ENCODE data around the gene AIRE.
A peak's percentile ranks its signal among the peaks of the same experiment; 100 is the strongest.
"Not testable (repeated sequence)": the region's sequence is repeated elsewhere in the genome, so short reads cannot be mapped to it uniquely, and the experiment has no call there.

The AIRE gene

GRCh38 chr21:44285138-44285992 lies at the start of gene AIRE:
Gene AIRE (plus strand): TSS chr21:44285876. CDS start chr21:44286007, 131 bp downstream.
- DNase-seq: no peak

GRCh38 chr21:44240353-44240752 lies 45.3 kb upstream of the AIRE start:
- not testable (repeated sequence) for DNase-seq

GRCh38 chr21:44240842-44241241 lies 44.8 kb upstream of the AIRE start, which contains the start of gene ICOSLG:
Gene ICOSLG (minus strand): TSS chr21:44240943. CDS start chr21:44240817, 126 bp downstream.
- DNase-seq: not testable (repeated sequence)

GRCh38 chr21:44241281-44241680 lies 44.4 kb upstream of the AIRE start:
- DNase-seq: not testable (repeated sequence)

- not testable (repeated sequence) for DNase-seq
These were observed 41.7 kb upstream of the AIRE start for GRCh38 chr21:44243980-44244379.

DNA sequence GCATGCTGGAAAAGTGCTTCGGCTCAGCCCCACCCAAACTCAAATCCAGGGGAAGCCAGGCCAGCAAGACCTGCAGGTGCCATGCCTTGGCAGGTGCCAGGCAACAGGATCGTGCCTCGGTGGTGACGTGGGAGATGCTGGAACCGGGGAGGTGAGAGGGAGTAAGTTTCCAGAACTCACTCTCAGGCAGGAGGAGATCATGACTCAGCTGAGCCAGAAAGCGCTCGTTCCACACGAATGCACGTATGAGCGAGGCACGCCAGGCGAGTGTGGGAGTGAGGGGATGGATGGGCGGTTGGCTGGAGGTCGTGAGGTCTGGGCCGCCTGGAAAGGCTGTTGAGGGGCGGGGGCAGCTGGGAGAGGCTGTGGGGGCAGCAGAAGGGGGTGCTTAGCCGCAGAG lies 37.8 kb upstream of the AIRE start:
- DNase-seq: not testable (repeated sequence)

DNA sequence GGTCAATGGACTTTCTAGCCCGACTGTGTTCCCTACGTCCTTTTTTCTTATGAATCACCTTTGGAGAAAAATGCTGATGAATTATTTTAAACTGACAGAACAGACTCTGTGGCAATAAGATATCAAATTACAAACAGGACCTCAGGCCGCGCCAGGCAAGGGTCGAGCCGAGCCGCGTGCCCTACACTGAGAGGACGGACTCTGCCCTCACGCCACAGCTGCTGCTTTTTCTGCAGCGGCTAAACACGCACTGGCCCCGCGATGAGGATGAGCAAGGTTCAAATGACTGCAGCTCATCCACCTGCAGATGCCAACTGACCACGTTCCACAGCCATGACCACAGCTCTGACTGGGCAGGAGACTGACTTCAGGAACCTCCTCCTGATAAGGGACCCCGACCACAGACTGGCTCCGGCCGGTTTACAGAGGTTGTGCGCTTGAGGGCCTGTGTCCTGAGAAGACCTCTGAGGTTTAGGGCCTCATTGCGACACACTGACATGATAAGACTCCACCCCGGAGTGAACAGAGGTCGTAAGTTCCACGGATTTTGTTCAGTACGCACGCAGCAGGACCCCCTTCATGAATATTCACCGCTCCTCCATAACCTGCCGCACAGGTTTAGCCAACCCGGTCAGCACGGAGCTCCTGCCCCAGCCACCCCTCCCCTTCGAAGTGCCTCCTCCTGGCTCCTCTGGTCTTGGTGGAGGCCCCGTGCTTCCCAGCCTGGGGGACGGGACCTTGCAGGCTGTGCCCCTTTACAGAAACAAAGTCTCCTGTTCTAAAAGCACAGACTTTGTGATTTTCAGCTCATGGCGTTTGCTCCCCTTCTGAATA lies 36.3 kb upstream of the AIRE start:
- DNase-seq: not testable (repeated sequence)

GRCh38 chr21:44253832-44254710 lies 31.6 kb upstream of the AIRE start:
- DNase-seq: peak; percentile 55

DNA sequence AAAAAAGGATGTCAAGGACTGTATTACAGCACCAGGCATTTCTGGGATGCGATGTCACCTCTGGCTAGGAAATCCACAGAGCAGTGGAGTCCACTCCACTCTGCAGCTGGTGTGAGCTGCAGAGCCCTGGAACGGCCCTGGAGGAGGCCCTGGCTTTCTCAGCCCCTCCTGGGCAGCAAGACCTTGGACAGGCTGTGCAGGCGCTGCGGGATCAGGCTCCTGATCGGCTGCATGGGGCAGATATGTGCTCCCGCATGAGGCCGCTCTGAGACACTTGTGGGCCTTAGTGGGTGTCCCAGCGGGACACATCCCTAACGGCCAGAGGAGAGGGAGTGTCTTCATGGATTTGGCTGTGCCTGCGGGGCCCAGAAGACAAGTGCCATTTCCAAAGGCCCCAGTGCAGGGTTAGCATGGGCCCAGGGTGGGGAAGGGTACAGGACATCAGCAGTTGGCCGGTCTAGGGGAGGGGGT lies 30.1 kb upstream of the AIRE start:
- DNase-seq: peak; percentile 47

DNA sequence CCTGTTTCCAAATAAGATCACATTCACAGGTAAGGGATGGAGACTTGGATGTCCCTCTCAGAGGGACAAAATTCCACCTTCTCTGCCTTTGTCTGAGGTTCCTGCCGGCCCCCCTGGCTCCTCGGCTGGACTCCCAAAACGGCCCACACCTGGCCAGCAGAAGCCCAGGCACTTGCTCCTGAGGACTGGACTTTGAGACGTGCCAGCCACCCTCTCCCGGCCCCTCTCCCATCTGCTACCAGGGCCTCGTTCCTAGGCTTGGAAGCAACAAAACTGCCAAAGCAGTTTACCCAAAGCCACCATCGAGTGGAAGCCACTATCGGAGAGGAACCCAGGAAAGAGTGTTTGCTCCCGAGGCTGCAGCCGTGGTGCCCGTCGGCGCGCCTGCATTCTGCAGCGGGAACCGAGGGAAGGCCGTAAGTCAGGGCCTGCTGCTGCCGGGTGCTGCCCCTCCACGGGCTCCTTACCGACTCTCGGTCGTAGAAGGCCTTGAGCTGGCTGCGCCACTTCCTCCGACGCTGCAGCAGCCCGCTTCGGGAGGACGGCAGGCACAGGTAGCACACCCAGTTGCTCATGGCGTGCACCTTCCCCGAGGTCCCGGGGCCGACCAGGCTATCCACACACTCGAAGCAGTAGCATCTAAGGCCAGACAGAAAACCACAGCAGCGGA lies 27.5 kb upstream of the AIRE start:
- no peak for DNase-seq

- no peak for DNase-seq
These were observed 26.5 kb upstream of the AIRE start for GRCh38 chr21:44259082-44259705.

DNA sequence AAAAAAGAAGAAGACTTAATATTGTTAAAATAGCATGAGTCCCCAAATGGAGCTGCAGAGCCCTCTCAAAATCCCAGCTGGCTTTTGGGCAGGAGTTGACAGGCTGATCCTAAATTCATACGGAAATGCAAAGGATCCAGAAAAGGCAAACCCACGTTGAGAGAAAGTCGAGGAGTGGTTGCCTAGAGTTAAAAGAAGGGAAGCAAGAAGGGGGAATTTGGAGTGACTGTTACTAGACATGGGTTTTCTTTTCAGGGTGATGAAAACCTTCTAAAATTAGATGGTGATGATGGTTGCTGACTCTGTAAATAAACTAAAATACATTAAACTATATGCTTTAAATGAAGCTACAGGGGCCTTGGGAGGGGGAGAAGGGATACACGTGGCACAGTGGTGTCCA lies 25.6 kb upstream of the AIRE start:
- no peak for DNase-seq

- no peak for DNase-seq
These were observed 24.7 kb upstream of the AIRE start for GRCh38 chr21:44260791-44261631.

GRCh38 chr21:44261675-44262295 lies 23.9 kb upstream of the AIRE start, which contains the start of gene DNMT3L:
Gene DNMT3L (minus strand): TSS chr21:44261897. CDS start chr21:44261259, 638 bp downstream.
- DNase-seq: no peak

- no peak for DNase-seq
These were observed 23.2 kb upstream of the AIRE start for GRCh38 chr21:44262338-44263056.

DNA sequence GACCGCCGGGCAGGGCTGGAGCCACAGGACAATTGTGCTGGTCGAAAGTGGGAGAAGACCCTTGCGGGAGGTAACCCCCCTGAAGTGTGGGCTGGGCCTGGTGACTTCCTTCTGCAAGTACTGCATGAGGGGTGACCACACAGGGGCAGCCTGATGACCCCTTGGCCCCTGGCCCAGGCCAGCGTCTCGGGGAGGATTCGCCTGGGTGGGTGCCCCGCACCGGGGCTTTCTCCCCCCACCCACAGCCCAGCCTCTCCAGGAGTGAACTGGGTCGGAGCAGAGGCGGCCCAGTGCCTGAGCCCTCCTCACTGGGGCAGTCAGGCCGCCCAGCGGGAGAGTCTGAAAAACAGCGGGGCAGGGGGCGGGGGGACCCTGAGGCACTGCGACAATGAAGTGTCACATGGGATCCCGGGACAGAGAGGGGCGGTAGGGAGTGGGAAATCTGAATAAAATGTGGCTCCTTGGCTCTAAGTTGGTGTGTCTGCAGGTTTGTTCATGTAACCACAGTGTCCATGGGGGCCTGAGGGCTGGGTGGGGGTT lies 22.4 kb upstream of the AIRE start:
- DNase-seq: no peak

DNA sequence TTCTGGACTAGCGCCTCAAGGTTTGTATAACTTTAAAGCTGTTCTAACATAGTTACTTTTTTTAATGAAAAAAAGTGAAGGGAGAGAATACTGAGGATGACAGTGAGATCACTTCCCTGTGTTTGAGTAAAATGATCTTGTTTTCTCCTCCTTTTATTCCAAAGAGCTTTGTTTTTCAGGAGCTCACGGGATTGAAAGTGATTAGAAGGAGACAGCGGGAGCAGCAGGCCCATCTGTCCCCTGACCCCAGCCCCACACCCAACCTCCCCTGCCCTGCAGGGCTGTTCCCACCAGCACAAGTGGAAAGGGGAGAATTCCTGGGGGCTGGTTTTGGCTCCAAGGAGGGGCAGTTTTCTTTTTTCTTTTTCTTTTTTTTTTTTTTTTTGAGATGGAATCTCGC lies 21.9 kb upstream of the AIRE start:
- DNase-seq: no peak

DNA sequence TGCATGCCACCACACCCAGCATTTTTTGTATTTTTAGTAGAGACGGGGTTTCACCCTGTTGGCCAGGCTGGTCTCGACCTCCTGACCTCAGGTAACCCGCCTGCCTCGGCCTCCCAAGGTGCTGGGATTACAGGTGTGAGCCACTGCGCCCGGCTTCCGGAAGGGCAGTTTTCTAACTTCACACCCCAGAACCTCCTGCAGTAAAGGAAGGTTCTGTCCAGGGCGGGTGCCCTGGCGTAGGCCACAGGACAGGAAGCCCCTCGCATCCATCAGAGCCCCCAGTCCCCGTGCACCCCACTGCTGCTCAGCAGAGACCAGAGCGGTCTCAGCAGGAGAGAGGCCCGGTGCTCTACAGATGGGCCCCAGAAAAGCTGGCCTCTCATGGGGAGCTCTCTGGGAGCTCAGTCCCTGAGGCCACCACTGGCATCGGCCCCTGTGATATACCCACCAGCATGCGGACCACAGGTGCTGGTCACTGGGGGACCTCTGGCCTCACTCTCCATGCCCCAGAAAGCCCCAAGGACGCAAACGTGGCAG lies 19.9 kb upstream of the AIRE start:
- DNase-seq: no peak
